ENCODE results near the gene RNH1. TPM values are rescaled to one million over a fixed set of nuclear protein-coding genes. Genes with fewer than 3 reads are reported as not detected.

Gene RNH1
- total RNA-seq, 4 donors from 2014 or later = 220 to 303 (median 281) TPM

DNA sequence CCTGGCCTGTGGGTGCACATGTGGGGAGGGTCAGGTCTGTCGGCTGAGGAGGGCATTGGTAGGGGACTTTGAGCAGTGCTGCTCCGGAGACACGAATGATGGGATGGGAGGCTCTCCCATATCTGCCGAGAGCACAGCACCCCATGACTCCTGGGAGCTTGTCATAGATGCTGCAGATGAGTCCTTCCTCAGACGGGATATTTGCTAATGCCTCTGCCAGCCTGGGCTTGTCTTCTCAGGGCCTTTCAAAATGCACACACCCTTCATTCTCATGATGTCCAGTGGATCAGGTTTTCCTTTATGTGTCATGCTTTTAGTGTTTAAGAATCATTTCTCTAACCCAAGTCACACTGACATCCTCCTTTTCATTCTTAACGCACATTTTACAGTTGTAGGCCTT is 8.1 kb upstream of the RNH1 start:
- peaks cover 0 to 64% (median 0%) of the 10 kb centered on the region in 3 donors for H3K36me3 ChIP-seq
- H3K27me3 ChIP-seq = no peaks in the 10 kb centered on the region
- peaks cover 0 to 18% (median 0%) of the 10 kb centered on the region in 4 donors for H3K9me3 ChIP-seq
- H3K4me3 ChIP-seq = no peak overlapping the region
- 91% methylated on average over 6 of the region's 6 CpGs for WGBS, 2 donors
- TF ChIP-seq POLR2A (IDR thresholded peaks at IDR 0.05) = no peak
- TF ChIP-seq EP300 (IDR thresholded peaks at IDR 0.05) = no peak
- TF ChIP-seq, protein P1, sequence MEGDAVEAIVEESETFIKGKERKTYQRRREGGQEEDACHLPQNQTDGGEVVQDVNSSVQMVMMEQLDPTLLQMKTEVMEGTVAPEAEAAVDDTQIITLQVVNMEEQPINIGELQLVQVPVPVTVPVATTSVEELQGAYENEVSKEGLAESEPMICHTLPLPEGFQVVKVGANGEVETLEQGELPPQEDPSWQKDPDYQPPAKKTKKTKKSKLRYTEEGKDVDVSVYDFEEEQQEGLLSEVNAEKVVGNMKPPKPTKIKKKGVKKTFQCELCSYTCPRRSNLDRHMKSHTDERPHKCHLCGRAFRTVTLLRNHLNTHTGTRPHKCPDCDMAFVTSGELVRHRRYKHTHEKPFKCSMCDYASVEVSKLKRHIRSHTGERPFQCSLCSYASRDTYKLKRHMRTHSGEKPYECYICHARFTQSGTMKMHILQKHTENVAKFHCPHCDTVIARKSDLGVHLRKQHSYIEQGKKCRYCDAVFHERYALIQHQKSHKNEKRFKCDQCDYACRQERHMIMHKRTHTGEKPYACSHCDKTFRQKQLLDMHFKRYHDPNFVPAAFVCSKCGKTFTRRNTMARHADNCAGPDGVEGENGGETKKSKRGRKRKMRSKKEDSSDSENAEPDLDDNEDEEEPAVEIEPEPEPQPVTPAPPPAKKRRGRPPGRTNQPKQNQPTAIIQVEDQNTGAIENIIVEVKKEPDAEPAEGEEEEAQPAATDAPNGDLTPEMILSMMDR (IDR thresholded peaks at IDR 0.05) = no peak
- peaks cover 0 to 7% (median 0%) of the 10 kb centered on the region in 4 donors for H3K4me1 ChIP-seq
- DNase-seq (ENCODE audit: low spot score in 2 of 2) = no peak
- H3K27ac ChIP-seq = no peak overlapping the region

DNA sequence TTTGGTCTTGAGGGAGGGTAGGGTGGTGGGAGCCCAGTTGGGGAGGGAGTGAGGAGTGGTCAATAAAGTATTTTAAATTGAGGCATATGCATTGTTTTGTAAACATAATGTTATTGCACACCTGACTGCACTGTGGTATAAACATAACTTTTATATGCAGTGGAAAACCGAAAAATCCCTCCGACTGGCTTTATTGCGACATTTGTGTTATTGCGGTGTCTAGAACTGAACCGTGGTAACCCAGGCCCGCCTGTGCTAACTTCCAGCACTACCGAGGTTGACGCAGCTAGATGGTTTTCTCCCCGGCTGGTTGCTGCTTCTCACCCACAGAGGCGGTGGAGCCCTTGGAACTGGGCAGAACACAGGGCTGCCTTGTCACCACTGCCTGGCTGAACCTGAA is 7.6 kb upstream of the RNH1 start:
- no peak overlapping the region for H3K27ac ChIP-seq
- DNase-seq (ENCODE audit: low spot score in 2 of 2) = no peak
- peaks cover 0 to 18% (median 0%) of the 10 kb centered on the region in 4 donors for H3K9me3 ChIP-seq
- H3K4me1 ChIP-seq = peaks cover 0 to 7% (median 0%) of the 10 kb centered on the region in 4 donors
- peaks cover 0 to 69% (median 0%) of the 10 kb centered on the region in 3 donors for H3K36me3 ChIP-seq
- no peaks in the 10 kb centered on the region for H3K27me3 ChIP-seq
- TF ChIP-seq EP300 (IDR thresholded peaks at IDR 0.05) (no peak), POLR2A (IDR thresholded peaks at IDR 0.05) (no peak)
- TF ChIP-seq, protein P1 (IDR thresholded peaks at IDR 0.05) = no peak
- WGBS, 2 donors = 89 to 92% methylated on average over 10 of the region's 10 CpGs
- H3K4me3 ChIP-seq = no peak overlapping the region

DNA sequence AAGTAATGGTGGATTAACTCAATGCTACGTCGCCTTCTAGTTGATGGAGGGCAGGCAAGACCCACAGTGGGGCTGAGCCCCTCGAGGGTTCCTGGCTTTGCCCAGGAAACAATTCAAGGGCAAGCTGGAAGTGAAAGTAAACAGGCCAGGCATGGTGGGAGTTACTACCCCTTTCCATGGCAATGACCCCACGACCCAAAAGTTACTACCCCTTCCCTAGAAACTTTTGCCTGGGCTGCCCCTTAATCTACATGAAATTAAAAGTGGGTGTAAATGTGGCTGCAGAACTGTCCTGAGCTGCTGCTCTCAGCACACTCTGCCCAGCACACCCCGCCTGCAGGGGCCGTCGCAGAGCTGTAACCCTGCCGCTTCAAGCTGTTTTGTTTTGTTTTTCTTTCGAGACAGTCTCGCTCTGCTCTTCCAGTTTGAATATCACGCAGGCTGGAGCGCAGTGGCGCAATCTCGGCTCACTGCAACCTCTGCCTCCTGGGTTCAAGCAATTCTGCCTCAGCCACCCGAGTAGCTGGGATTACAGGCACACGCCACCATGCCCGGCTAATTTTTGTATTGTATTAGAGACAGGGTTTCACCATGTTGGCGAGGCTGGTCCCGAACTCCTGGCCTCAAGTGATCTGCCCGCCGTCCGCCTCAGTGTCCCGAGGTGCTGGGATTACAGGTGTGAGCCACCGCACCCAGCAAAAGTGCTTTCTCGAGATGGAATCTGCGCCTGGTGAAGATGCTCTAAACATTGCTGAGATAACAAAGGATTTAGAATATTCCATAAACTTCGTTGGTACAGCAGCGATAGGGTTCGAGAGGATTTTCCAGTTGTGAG is 5.9 kb upstream of the RNH1 start:
- peaks cover 0 to 18% (median 0%) of the 10 kb centered on the region in 4 donors for H3K9me3 ChIP-seq
- peaks cover 0 to 7% (median under 1%) of the 10 kb centered on the region in 4 donors for H3K4me1 ChIP-seq
- H3K27me3 ChIP-seq = no peaks in the 10 kb centered on the region
- no peak overlapping the region for H3K4me3 ChIP-seq
- WGBS, 2 donors = 90% methylated on average over 29 of the region's 29 CpGs
- TF ChIP-seq EP300 (IDR thresholded peaks at IDR 0.05) = no peak
- TF ChIP-seq POLR2A (IDR thresholded peaks at IDR 0.05) = no peak
- TF ChIP-seq, protein P1 (IDR thresholded peaks at IDR 0.05) = no peak
- H3K36me3 ChIP-seq = peaks cover 0 to 75% (median 0%) of the 10 kb centered on the region in 3 donors
- H3K27ac ChIP-seq = no peak overlapping the region
- no peak for DNase-seq (ENCODE audit: low spot score in 2 of 2)

DNA sequence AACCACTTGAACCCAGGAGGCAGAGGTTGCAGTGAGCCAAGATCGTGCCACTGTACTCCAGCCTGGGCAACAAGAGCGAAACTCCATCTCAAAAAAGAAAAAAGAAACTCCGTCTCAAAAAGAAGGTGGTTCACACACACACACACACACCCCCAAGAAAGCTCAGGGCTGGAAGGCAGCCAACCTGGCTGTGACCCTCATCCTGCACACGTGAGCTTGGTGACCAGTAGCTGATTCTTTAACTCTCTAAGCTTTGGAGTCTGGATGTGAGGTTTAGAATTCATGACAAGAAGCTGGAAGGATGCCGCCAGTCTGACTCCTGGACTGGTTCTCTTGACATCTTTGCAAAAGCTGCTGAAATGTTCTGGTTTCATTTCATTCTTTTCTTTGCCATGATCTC is 1.9 kb upstream of the RNH1 start:
- H3K4me3 ChIP-seq = no peak overlapping the region
- H3K9me3 ChIP-seq = no peaks in the 10 kb centered on the region
- WGBS, 2 donors = 79% methylated on average over 5 of the region's 5 CpGs
- H3K4me1 ChIP-seq = peaks cover 0 to 34% (median 26%) of the 10 kb centered on the region in 4 donors
- TF ChIP-seq, protein P1 (IDR thresholded peaks at IDR 0.05) = no peak
- TF ChIP-seq POLR2A (IDR thresholded peaks at IDR 0.05) (no peak), EP300 (IDR thresholded peaks at IDR 0.05) (no peak)
- no peak for DNase-seq (ENCODE audit: low spot score in 2 of 2)
- H3K36me3 ChIP-seq = peaks cover 0 to 50% (median 0%) of the 10 kb centered on the region in 3 donors
- H3K27ac ChIP-seq = peak overlapping the region in 1 of 4 donors; percentile 22
- H3K27me3 ChIP-seq = no peaks in the 10 kb centered on the region
